PC-9 (cell line): ENCODE measurements around the gene TBPL2.

Experiments used
- EZH2 ChIP-seq: fragments of 200-600 bp; sonication (generic); IDR thresholded peaks from 2 replicates; pipeline ENCODE4 v1.8.0; 2017; ENCODE audit warnings: antibody characterized with exemption, low read depth
- TF ChIP-seq, protein P1 (sequence below): fragments of 200-600 bp; sonication (generic); conservative IDR thresholded peaks from 2 replicates; pipeline ENCODE4 v1.6.1; 2017; ENCODE audit warnings: mixed run types, antibody characterized with exemption, mild to moderate bottlenecking, moderate library complexity

DNA sequence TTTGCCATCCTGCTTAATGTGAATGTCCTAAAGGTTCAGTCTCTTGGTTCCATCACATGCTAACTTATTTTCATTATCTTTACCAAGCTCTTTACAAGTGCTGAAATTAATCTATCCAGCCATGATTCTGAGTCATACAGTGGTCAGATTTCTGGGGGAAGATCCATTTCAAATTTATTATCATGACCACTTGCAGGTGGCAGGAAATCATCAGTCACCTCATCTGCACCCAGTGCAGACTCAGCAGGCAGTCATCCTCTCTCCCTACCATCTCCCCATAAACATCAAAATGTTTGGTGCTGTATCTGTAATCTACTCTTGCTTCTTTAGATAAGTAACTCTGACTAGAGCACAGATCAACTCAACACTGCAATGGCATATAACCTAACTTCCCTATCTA, 52.3 kb downstream of the TBPL2 start:
- TF ChIP-seq, protein P1, sequence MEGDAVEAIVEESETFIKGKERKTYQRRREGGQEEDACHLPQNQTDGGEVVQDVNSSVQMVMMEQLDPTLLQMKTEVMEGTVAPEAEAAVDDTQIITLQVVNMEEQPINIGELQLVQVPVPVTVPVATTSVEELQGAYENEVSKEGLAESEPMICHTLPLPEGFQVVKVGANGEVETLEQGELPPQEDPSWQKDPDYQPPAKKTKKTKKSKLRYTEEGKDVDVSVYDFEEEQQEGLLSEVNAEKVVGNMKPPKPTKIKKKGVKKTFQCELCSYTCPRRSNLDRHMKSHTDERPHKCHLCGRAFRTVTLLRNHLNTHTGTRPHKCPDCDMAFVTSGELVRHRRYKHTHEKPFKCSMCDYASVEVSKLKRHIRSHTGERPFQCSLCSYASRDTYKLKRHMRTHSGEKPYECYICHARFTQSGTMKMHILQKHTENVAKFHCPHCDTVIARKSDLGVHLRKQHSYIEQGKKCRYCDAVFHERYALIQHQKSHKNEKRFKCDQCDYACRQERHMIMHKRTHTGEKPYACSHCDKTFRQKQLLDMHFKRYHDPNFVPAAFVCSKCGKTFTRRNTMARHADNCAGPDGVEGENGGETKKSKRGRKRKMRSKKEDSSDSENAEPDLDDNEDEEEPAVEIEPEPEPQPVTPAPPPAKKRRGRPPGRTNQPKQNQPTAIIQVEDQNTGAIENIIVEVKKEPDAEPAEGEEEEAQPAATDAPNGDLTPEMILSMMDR: no peak
- TF ChIP-seq EZH2: no peak
